ENCODE measurements around the gene TDP1. TPM values are rescaled to one million over a fixed set of nuclear protein-coding genes. Genes with fewer than 3 reads are reported as not detected.

TDP1 gene
- total and polyA plus RNA-seq, 2 of the 4 experiments (the other 2 are of a cell fraction), result 23.3 to 53.1 TPM

GRCh38 chr14:89941830-89942377 lies 13.8 kb upstream of the TDP1 start:
- Histone ChIP-seq H3K9me3 (ENCODE audit: control insufficient read depth, insufficient read depth, low read length) (no peaks in the 10 kb centered on the region), H2AK5ac (ENCODE audit: low read depth, low read length) (no peak overlapping the region), H3K9ac (ENCODE audit: low read depth, low read length) (no peak overlapping the region), H4K91ac (ENCODE audit: insufficient read depth, low read depth, low read length) (no peak overlapping the region), H3K9me1 (ENCODE audit: insufficient read depth, low read length) (no peaks in the 10 kb centered on the region), H4K8ac (ENCODE audit: low read depth in 2 of 2, low read length in 2 of 2) (no peak overlapping the region), H4K5ac (ENCODE audit: low read depth, low read length) (no peak overlapping the region), H3K18ac (ENCODE audit: low read depth, low read length) (no peak overlapping the region), H2AK9ac (replicated peaks; ENCODE audit: low read depth, low read length, poor library complexity) (no peak overlapping the region), H3K79me1 (ENCODE audit: low read depth in 1 of 2, low read length in 2 of 2) (no peaks in the 10 kb centered on the region), H2BK20ac (ENCODE audit: low read depth, low read length) (no peak overlapping the region), H4K20me1 (ENCODE audit: insufficient read depth, low read length) (no peaks in the 10 kb centered on the region), H3K4me1 (ENCODE audit: control insufficient read depth, insufficient read depth, low read length) (no peaks in the 10 kb centered on the region), H3K56ac (ENCODE audit: extremely low read depth, insufficient read depth, low read length) (no peak overlapping the region), H2BK15ac (ENCODE audit: low read depth, low read length) (no peak overlapping the region), H2BK5ac (ENCODE audit: low read depth, low read length, poor library complexity, severe bottlenecking) (no peak overlapping the region), H3K36me3 (ENCODE audit: control insufficient read depth, insufficient read depth, low read length) (no peaks in the 10 kb centered on the region), H3K23ac (ENCODE audit: low read depth, low read length) (no peak overlapping the region), H3K27me3 (ENCODE audit: control insufficient read depth, insufficient read depth, low read length) (no peaks in the 10 kb centered on the region), H3K4ac (ENCODE audit: low read depth, low read length) (no peak overlapping the region), H3K14ac (replicated peaks; ENCODE audit: low read depth, low read length) (no peak overlapping the region), H3K4me2 (ENCODE audit: low read depth, low read length) (no peak overlapping the region), H3K27ac (ENCODE audit: insufficient read depth, low read length) (no peak overlapping the region), H2AFZ (replicated peaks; ENCODE audit: low read length, poor library complexity) (no peak overlapping the region), H3K4me3 (ENCODE audit: insufficient read depth, low read depth, low read length) (no peak overlapping the region), H2BK120ac (ENCODE audit: low read depth, low read length) (no peak overlapping the region)
- ATAC-seq (ENCODE audit: low read depth) (no peak), DNase-seq (no peak)
- BruUV-seq (replicated peaks), result no TSS peak
- intact Hi-C loops (cut with micrococcal nuclease), result no loop called here
- CTCF ChIA-PET, result no interaction called here
- dilution Hi-C loops (cut with HindIII; ENCODE audit: low sequenced_read_pairs, unreplicated experiment), result no loop called here
- TF ChIP-seq RFX5 (IDR thresholded peaks at IDR 0.05; ENCODE audit: low read depth, low read length) (no peak), RAD21 (IDR thresholded peaks at IDR 0.05; ENCODE audit: low read length) (no peak), CHD1 (IDR thresholded peaks at IDR 0.05; ENCODE audit: low read depth, low read length) (no peak), BHLHE40 (IDR thresholded peaks at IDR 0.05; ENCODE audit: low read depth, low read length) (no peak), MAFK (IDR thresholded peaks at IDR 0.05; ENCODE audit: low read depth, low read length) (no peak), MXI1 (IDR thresholded peaks at IDR 0.05; ENCODE audit: borderline replicate concordance, low read depth, low read length) (no peak), RCOR1 (IDR thresholded peaks at IDR 0.05; ENCODE audit: insufficient replicate concordance, low read length) (no peak)
- WGBS, 2 experiments (ENCODE audit: extremely low coverage in 2 of 2, insufficient read length in 1 of 2), result no CpG with 5 or more reads among the region's 2 CpGs
- in situ Hi-C loops (cut with MboI; ENCODE audit: low sequenced_read_pairs), result loop anchor here (25.0 kb wide), 1 partner anchor 1280 kb away; no protein-coding TSS in a partner anchor
- POLR2A ChIA-PET (ENCODE audit: unreplicated experiment), result no interaction called here
